ENCODE results near the gene SUPT3H. TPM values are rescaled to one million over a fixed set of nuclear protein-coding genes. Genes with fewer than 3 reads are reported as not detected.
A peak's percentile ranks its signal among the peaks of the same experiment; 100 is the strongest.
"Not testable (repeated sequence)": the region's sequence is repeated elsewhere in the genome, so short reads cannot be mapped to it uniquely, and the experiment has no call there.

The SUPT3H gene
- total RNA-seq, 1 donor, result 22.4 TPM

DNA sequence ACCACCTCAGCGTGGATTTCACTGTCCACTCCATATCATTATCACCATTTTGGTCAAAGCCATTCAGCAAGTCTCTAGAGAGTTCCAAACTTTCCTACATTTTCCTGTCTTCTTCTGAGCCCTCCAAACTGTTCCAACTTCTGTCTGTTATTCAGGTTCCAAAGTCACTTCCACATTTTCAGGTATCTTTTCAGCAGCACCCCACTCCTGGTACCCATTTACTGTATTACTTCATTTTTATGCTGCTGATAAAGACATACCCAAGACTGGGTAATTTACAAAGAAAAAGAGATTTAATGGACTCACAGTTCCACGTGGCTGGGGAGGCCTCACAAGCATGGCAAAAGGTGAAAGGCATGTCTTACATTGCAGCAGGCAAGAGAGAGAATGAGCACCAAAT lies 512.5 kb downstream of the SUPT3H start:
- DNase-seq (ENCODE audit: low read depth in 2 of 3, low spot score in 2 of 3), result not testable (repeated sequence)

DNA sequence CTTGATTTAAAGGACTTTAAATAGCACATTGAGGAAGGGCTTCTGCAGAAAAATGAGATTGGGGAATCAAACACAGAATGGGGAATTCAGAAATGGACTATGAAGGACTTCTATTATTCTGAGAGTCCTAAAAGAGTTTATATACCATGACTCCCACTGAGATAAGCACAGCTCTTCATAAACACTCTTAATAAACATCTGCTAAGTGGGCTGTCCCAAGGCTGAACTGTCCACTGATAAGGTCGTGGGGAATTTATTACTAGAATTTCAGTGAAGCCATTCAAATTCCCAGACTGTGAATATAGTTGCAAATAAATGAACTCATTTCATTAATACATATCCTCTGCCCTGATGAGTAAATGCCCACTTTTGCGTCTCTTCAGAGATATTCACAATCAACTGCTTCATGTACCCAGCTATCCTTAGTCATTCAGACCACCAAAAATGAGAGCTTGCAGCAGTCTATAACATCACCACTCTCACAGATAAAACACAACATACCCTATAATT lies 517.8 kb downstream of the SUPT3H start:
- no peak for DNase-seq (ENCODE audit: low read depth in 2 of 3, low spot score in 2 of 3)

DNA sequence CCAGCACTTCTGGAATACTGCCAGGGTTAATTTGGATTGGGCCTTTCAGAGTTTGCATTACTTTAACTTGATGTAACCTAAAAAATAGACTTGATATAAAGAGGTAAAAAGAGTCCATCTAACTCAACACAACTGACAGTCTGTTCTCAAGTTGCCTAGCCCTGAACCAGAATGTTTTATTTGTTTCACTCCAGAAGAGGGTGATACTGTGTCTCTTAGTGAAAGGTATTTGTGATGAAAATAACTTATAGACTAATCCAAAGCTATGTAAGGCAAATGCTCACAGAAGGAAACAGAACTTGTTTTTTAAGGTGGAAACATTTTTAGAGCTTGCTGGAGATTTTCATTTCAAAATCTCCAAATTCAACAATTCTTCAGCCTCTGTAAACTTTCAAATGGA lies 518.7 kb downstream of the SUPT3H start:
- peak in 2 of 3 donors; percentile 12 to 42 for DNase-seq (ENCODE audit: low read depth in 2 of 3, low spot score in 2 of 3)

DNA sequence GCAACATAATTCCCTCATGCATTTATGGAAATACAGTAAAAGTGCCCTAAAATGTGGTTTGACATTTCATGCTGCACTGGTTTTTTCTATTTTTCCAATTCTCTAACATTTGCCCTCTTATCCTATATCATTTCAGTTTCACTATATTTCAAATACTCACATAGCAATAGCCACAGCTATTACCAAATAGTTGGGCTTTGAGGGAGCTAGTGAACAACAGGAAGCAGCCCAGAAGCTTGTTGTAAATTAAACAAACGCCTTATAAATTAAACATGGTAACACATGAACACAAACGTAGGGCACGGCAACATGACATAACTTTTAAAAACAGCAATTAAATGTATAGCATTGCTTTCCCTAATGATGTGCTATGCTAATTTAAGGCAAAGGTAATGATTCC lies 521.3 kb downstream of the SUPT3H start:
- no peak for DNase-seq (ENCODE audit: low read depth in 2 of 3, low spot score in 2 of 3)

DNA sequence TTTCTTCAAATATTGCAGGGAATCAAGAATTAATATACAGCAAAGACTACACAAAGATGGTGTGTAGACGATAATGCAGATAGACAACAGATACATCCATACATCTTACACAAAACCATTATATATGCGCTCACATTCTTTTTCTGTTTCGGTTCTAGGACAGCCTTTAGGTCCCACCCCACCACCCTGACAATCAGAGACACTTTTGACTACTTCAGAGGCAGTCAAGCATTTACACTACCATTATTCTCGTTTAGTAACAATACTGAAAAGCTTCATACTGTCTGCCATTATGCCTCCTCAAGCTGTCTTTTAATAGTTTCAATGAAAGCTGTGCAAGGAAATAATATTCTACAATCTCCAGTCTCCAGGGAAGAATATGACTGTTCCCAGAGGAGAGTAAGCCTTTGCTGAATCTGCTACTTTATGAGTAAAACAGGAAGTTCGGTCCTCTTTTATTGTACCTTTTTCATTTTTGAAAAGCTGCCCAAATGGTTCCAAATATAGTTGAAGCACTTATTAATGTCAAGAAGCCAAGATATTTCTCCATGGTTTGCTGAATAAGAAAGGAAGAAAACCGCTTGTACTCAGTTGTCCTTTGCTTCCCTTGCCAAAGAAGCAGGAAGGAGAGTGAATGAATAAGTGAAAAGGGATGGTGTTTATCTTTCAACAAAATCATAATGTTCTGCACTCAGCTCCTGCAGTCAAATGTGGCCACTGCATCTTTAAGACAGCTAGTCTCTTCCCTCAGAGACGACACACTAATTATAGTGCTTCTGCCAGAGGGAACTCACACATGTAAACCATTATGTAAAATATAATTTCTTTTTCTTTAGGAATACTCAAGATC lies 521.9 kb downstream of the SUPT3H start:
- DNase-seq (ENCODE audit: low read depth in 2 of 3, low spot score in 2 of 3), result no peak

DNA sequence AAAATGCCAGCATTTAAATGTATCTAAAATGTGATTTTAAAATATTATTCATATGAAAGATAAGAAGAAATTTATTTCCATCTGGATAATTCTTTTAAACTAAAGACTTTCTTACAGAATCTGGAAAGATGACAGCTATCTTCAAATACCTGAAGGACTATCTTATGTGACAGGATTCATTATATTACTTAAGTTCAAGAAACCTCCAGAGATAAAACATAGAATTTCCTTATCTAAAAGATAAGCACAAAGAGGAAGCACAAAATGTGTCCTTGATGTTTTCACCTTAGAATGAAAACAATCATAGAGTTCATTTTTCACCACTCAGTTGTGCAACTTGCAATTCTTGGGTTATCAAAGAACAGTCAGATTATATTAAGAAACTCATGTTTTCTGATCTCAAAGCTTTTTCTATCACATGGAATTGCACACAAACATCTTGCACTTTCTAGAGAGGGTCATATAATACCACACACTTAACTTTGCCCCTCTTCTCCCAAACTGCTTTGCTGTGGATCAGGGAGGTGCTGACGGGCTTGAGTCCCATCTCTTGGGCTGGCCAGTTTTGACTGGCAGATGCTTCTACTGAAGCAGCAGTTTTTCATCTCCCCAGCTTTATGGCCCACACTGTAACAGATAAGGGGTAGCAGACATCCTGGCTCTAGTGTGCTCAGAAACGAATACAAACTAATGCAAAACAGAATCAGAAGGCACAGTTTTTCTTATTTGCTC lies 522.9 kb downstream of the SUPT3H start:
- DNase-seq (ENCODE audit: low read depth in 2 of 3, low spot score in 2 of 3), result no peak

DNA sequence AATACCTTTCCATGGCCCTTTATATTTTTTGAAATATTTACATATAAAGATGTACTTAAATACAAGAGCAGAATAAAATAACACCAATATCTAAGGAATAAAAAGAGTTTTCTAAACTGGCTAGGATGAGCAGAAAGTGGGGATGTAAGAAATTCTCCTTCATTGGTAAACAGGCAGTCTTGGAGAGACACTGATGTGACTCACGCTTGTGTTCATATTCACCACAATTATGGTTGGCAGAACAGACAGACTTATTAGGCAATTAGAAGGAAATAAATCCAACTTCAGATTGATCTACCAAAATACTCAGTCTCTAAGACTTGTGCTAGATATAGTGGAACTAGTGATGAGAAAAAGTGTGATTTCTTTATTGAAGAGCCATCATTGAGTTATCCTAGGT lies 526.6 kb downstream of the SUPT3H start:
- DNase-seq (ENCODE audit: low read depth in 2 of 3, low spot score in 2 of 3), result no peak

DNA sequence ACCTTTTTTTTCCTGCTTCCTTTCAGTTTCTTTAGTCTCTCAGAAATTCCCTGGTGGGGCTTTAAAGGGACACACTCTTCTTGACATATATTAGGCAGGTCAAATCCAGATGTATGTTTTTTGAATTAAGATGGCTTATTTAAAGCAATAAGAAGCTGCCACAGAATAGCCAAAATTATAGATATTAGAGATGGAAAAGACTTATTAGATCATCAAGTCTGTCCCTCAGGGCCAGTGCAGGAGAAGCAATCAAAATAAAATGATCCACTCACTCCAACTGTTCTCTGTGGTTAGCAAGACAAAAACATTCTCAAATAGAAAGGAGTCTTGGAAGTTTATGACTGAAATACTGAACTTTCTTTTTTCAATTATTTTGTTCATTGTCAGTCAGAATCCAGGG lies 527.4 kb downstream of the SUPT3H start:
- DNase-seq (ENCODE audit: low read depth in 2 of 3, low spot score in 2 of 3), result no peak

DNA sequence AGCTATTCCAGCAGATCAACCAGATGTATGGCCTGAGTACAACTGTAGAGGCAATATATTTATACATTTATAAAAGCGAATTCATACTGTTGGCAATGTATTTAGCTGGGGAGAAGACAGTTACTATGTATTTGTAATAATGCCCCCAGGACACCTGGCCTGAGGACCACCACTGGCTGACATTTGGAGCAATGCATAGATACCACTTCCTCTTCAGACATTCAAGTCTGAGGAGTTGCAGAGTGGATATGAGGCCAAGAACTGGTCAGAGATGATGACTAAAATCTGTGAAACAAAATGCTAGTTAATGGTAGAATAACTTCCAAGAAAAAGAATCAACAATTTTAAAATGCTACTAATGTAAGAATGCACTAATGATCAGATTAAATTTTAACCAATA lies 527.9 kb downstream of the SUPT3H start:
- DNase-seq (ENCODE audit: low read depth in 2 of 3, low spot score in 2 of 3), result no peak

DNA sequence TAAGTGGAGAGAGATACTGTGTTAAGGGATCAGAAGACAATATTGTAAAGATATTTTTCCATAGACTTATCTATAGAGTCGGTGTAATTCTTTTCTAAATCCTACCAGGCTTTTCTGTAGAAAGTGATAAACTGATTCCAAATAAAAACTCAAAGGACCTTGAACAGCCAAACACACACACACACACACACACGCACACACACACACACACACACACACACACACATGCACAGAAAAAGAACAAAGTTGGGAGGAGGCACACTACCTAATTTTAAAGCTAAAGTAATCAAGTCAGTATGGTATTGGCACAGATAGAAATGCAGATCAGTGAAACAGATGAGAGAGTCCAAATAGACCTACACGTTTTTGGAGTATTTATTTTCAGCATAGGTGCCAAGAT lies 534.0 kb downstream of the SUPT3H start:
- DNase-seq (ENCODE audit: low read depth in 2 of 3, low spot score in 2 of 3), result no peak

DNA sequence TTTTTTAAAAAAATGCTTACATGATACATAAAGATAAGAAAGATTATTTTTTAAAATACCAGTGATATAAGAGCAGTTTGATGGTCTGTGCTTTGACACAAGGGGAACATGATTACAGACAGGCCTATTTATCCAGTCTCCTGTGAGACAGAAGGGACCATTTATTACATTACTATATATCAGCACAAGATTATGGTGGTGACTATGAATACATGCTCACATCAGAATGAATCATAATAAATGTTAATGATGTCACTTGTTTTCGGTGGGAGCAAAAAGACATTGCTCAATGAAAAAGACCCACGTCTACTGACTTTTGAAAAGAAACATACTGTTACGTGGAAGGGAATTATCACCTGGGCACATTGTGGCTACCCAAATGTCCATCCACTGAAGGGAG lies 535.1 kb downstream of the SUPT3H start:
- no peak for DNase-seq (ENCODE audit: low read depth in 2 of 3, low spot score in 2 of 3)

DNA sequence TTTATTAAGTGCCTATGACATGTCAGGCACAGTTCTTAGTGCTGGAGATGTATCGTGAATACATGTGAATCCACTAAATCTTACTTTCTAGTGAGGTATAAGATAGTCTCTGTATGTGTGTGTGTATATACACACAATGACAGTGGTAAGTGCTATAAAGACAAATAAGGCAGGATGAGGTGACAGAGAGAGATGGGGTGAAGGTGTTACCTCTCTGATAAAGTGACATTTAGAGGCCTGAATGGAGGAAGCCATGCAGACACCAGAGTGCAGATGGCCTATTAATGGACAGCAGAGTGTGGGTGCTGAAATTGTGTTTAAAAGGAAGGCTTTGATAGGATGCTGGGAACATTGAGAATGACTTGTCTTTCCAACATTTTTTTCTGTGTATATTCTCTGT lies 535.9 kb downstream of the SUPT3H start:
- DNase-seq (ENCODE audit: low read depth in 2 of 3, low spot score in 2 of 3), result no peak

DNA sequence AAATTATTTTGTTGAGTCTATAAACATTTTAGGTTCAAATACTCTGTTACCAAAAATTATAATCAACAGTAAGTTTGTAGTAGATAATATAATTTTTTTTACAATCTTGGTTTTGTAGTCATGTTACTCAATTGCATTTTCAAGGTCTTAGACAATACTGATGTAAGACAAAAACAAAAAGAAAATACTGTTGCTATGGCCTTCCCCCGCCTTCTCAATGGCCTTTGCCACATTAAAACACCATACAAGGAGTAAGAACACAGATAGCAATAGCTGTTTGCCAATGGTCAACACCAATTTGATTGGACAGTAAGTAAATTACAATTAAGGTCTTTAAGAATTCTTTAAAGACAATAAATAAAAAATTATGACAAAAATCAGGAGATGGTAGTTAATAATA lies 540.0 kb downstream of the SUPT3H start:
- DNase-seq (ENCODE audit: low read depth in 2 of 3, low spot score in 2 of 3), result no peak

DNA sequence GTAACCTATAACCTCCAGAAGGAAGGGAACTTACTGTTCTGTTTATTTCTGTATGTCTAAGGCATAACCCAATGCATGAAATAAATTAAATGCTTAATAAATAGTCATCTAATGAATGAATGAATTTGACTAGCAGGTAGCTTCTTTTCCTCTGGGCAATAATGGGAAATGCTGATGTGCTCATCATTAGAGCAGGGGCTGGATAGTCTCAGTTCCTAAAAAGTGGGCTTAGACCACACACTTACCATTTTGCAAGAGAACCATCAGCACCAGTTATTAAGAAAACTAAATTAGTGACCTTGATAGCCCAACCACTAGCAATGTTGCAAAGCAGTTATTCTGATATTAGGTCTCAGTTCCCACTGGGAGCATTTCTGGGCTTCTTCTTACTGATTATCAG lies 540.5 kb downstream of the SUPT3H start:
- no peak for DNase-seq (ENCODE audit: low read depth in 2 of 3, low spot score in 2 of 3)

DNA sequence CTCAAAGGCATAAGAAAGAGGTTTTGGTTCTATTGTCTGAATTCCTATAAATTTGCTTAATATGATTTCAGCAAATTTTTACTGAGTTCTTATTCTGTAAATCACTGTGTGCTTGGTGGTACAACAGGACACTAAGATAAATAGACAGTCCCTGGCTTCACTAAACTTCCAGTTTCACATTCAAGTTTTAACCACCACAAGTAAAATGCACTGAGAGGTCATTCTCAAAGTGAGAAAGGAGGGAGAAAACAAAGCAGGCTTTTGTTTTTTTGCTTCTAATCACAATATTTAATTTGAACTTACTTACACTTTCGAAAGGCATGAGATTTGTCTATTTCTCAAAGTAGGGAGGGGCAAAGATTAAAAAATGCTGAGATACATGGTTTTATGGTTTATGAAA lies 544.5 kb downstream of the SUPT3H start:
- DNase-seq (ENCODE audit: low read depth in 2 of 3, low spot score in 2 of 3), result no peak

DNA sequence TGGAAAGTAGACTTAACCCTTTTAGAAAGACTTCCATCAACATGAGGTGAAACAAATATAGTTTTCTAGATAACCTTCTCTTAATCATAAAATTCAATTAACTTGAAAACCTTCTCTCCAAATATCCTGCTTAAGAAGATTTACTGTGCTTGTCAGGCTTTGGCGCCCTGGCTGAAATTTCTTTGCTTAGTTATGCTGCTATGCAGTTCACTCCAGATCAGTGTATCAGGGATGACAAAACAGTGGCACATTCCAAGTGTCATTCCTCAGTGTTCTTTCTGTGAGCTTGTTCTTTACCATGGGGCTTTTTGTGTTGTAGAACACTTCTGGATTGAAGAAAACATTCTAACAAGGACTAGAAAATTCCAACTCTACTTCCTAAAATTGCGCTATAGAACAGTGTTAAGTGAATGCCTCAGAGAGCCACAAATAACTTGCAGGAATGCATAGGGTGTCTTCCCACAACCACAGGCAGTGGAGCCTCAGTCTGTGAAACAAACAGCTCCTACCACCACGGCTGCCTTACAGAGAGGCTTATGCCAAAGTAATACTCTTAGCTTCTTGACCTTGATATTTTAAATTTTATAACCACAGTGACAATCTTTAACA lies 546.6 kb downstream of the SUPT3H start:
- DNase-seq (ENCODE audit: low read depth in 2 of 3, low spot score in 2 of 3), result no peak

DNA sequence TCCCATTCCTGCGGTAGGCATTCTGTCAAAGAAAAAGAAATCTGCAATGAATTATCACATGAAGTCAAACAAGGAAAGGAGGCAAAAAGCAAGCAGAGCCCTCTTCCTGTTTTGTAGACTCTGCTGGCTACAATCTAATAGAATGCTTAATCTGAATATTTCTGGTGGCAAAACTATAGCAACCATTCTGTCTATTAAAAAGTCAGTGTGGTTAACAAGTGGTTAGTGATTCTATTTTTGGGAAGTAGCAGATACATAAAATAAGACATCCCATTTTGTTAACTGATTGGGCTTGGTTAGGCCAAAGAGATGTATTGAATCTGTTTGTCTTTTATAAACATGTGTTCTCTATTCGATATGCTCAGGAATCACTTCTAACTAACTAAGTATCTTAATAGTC lies 547.9 kb downstream of the SUPT3H start:
- peak in 2 of 3 donors; percentile 5 to 60 for DNase-seq (ENCODE audit: low read depth in 2 of 3, low spot score in 2 of 3)

DNA sequence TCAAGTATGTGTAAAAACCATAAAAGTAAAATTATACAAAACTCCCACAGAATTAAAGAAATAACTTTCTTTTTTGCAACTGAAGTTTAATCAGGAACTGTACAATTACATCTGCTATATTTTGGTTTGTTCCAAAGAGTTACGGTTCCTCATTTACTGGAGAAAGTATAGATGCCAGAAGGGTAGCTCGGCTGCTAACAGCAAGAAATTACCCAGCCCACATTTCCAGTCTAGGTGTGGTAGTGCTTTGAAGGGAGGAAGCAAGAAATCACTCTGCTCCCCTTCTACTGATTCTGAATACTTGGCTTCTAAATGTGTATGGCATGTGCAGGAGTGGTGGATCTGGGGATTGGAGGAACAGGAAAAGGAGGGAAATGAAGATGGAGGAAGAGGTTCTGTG lies 549.0 kb downstream of the SUPT3H start:
- DNase-seq (ENCODE audit: low read depth in 2 of 3, low spot score in 2 of 3), result peak in 2 of 3 donors; percentile 4 to 62

DNA sequence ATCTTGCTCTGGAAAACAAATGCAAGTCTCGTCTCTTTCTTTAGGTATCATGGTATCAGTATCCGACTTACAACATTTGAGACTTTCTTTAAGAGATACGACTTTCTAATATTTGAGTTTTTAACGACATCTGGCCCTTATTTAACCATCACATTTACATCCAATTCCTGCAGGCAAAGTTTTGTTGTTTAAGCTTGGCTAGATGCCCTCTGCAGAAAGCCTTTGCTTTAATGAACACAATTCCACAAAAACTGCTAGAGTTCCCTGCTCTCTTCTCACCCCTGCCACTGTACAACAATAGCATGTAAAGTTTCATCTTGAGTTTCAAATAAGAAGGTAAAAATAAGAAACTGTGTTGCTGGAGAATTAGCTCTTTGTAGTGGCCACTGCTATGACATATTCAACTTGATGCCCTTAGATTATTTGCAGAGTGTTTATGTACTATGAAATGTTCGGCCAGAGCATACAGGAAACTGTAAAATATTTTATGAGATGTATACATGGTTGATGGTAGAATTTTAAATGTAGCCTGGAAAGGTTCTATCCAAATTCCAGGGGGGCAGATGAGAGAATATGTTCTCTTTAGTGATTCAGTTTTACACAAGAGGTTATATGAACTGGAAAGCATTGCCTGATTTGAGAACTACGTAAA lies 551.6 kb downstream of the SUPT3H start:
- no peak for DNase-seq (ENCODE audit: low read depth in 2 of 3, low spot score in 2 of 3)

DNA sequence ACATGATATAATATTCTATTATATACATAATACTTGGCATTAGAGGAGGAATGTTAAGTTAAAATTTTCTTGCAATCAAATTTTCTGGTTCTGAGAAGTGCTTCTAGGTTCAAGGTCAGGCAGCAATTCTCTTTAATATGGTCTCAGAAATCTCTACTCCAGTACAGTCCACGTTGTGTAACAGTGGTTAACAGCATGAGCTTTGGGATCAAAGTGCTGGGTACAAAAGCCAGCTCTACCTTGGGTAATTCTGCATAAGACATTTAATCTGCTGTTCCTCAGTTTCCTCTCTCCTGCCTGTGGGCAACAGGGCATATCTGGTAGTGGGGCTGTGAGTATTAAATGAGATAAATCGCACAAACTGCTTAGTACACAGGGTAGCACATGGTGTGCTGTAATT lies 552.5 kb downstream of the SUPT3H start:
- DNase-seq (ENCODE audit: low read depth in 2 of 3, low spot score in 2 of 3), result no peak

DNA sequence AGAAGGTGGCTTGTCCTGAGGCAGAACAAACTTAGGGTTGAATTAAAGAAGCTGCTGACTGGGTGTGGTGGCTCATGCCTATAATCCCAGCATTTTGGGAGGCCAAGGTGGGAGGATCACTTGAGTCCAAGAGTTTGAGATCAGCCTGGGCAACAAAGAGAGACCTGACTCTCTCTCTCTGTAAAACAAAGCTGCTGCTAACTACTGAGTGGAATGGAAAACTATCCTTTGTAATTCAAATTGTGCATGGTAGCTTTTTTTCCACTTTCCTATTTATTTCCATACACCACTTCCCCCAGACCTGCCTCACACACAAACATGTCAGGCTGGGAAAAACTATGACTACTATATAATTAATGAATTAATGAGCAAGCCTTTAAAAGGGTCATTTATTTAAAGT lies 553.2 kb downstream of the SUPT3H start:
- no peak for DNase-seq (ENCODE audit: low read depth in 2 of 3, low spot score in 2 of 3)
